ENCODE data around the gene ASPDH. TPM values are rescaled to one million over a fixed set of nuclear protein-coding genes. Genes with fewer than 3 reads are reported as not detected.

ASPDH gene
- total RNA-seq, 1 donor from 2014 or later = not detected

DNA sequence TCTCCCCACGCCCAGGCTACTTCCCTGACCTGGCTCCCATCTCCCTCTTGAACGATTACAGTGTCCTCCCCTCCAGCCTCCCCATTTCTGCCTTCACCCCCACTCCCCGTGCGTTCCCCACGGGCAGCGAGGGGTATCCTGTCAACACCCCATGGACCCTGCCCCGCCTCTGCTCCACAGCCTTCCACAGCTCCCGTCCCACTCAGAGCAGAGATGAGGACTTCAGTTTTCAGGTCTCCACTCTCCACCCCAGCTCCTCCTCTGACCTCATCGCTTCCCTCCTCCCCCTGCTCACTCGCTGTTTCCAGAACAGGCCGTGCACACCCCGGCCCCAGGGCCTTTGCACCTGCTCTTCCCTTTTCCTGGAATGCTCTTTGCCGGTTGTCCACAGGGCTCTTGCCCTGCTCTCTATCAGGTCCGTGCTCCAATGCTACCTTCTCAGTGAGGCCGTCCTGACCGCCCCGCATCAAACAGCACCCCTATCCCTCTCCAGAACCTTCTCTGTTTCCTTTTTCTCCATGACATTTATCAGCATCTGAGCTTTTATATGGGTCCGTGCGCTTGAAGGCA, 39.5 kb upstream of the ASPDH start:
- Histone ChIP-seq H3K27me3 (ENCODE audit: control insufficient read depth, insufficient read depth, low read length) (peaks cover 46% of the 10 kb centered on the region), H3K4me3 (ENCODE audit: low read depth, low read length) (no peak overlapping the region), H3K36me3 (ENCODE audit: control insufficient read depth, insufficient read depth, low read length) (no peaks in the 10 kb centered on the region)
- TF ChIP-seq, protein P1, sequence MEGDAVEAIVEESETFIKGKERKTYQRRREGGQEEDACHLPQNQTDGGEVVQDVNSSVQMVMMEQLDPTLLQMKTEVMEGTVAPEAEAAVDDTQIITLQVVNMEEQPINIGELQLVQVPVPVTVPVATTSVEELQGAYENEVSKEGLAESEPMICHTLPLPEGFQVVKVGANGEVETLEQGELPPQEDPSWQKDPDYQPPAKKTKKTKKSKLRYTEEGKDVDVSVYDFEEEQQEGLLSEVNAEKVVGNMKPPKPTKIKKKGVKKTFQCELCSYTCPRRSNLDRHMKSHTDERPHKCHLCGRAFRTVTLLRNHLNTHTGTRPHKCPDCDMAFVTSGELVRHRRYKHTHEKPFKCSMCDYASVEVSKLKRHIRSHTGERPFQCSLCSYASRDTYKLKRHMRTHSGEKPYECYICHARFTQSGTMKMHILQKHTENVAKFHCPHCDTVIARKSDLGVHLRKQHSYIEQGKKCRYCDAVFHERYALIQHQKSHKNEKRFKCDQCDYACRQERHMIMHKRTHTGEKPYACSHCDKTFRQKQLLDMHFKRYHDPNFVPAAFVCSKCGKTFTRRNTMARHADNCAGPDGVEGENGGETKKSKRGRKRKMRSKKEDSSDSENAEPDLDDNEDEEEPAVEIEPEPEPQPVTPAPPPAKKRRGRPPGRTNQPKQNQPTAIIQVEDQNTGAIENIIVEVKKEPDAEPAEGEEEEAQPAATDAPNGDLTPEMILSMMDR (IDR thresholded peaks at IDR 0.05; ENCODE audit: insufficient read depth, low read length, poor library complexity, severe bottlenecking) = no peak
- DNase-seq (ENCODE audit: low read depth) = no peak

DNA sequence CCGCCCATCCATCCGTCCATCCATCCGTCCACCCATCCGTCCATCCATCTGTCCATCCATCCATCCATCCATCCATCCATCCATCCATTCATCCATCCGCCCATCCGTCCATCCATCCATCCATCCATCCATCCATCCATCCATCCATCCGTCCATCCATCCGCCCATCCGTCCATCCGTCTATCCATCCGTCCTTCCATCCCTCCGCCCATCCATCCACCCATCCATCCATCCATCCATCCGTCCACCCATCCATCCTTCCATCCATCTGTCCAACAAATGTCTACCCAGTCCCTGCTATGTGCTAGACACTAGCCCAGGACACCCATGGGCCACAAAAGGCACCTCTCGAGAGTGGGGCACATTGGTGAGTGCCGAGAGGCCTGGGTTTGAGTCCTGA, 38.8 kb upstream of the ASPDH start:
- TF ChIP-seq, protein P1 (IDR thresholded peaks at IDR 0.05; ENCODE audit: insufficient read depth, low read length, poor library complexity, severe bottlenecking) = no peak

DNA sequence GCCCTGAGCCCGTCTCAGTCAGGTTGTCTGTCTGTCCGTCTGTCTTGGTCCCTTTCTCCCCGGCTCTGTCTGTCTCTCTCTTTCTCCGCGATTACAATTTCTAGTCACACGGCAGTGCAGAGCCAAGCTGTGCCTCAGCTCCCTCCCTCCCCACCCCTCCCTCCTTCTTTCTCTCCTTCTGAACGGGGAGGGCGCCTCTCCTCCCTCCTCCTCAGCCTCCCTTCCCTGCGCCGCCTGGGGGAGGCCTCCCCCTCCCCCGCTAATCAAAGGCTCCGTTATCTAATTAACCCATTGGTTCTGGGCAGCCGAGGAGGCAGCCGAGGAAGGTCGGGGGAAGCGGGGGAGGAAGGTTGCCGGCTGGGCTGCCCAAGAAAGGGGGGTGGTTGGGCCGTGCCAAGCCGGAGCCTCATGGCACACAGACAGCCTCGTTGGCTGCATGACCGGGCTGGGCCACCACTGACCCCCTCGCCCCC, 38.0 kb upstream of the ASPDH start:
- TF ChIP-seq, protein P1 (IDR thresholded peaks at IDR 0.05; ENCODE audit: insufficient read depth, low read length, poor library complexity, severe bottlenecking) = no peak
- DNase-seq (ENCODE audit: low read depth) = no peak
- Histone ChIP-seq H3K4me3 (ENCODE audit: low read depth, low read length) (no peak overlapping the region), H3K36me3 (ENCODE audit: control insufficient read depth, insufficient read depth, low read length) (no peaks in the 10 kb centered on the region), H3K27me3 (ENCODE audit: control insufficient read depth, insufficient read depth, low read length) (peaks cover 39% of the 10 kb centered on the region)

More for the DNA sequence above, 38.8 kb upstream of the ASPDH start:
- no peaks in the 10 kb centered on the region for H3K36me3 ChIP-seq (ENCODE audit: control insufficient read depth, insufficient read depth, low read length)
- no peak for DNase-seq (ENCODE audit: low read depth)
- H3K27me3 ChIP-seq (ENCODE audit: control insufficient read depth, insufficient read depth, low read length) = peaks cover 44% of the 10 kb centered on the region
- H3K4me3 ChIP-seq (ENCODE audit: low read depth, low read length) = no peak overlapping the region

DNA sequence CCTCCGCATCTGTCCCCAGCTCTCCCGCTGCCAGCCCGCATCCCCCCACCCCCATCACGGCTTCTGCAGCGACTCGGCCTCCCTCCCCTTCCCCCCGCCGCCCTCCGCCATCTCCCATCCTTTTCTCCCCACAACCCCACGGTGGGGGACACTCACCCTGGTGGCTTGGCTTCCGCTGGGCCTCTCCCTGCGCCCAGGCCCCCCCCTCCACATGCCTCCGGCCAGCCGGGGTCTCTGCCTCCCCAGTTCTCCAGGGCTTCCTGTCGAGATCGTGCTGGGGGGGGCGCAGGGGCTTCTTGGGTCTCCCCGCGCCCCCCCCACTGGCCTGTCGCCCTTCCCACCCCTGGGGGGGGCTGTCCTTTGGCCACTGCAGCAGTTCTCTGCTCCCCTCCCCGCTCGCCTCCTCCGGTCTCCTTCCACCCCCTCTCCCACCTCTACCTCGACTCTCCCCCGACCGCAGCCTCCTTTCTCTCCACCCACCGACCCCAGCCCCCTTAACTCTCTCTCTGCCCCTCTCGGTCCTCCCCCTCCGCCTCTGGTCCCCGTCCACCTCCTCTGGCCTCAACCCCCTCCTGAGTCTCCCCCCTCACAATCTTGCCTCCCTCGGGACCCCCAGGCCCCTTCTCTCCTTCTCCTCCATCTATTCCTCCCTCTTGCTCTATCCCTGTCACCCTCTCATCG, 37.5 kb upstream of the ASPDH start:
- peaks cover 33% of the 10 kb centered on the region for H3K27me3 ChIP-seq (ENCODE audit: control insufficient read depth, insufficient read depth, low read length)
- TF ChIP-seq, protein P1 (IDR thresholded peaks at IDR 0.05; ENCODE audit: insufficient read depth, low read length, poor library complexity, severe bottlenecking) = no peak

DNA sequence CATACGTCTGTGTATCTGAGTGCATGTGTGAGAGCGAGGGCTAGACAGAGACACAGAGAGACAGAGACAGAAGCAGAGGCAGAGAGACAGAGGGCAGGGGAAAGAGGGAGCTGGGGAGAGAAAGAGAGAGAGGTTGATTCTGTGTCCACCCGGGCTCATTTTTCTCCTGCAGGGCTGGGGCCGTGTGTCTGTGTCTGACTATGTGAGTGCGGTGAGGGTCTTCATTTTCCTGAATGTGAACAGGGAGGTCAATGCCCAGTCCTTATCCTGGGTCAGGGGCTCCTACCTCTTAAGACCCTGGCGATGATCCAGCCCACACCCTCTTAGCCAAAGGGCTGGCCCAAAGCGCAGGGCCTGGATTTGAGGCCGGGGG, 36.9 kb upstream of the ASPDH start:
- no peak overlapping the region for H3K4me3 ChIP-seq (ENCODE audit: low read depth, low read length)
- H3K36me3 ChIP-seq (ENCODE audit: control insufficient read depth, insufficient read depth, low read length) = no peaks in the 10 kb centered on the region
- H3K27me3 ChIP-seq (ENCODE audit: control insufficient read depth, insufficient read depth, low read length) = peaks cover 32% of the 10 kb centered on the region
- no peak for DNase-seq (ENCODE audit: low read depth)
- TF ChIP-seq, protein P1 (IDR thresholded peaks at IDR 0.05; ENCODE audit: insufficient read depth, low read length, poor library complexity, severe bottlenecking) = no peak

More for the DNA sequence above, 37.5 kb upstream of the ASPDH start:
- no peak overlapping the region for H3K4me3 ChIP-seq (ENCODE audit: low read depth, low read length)
- H3K36me3 ChIP-seq (ENCODE audit: control insufficient read depth, insufficient read depth, low read length) = no peaks in the 10 kb centered on the region
- DNase-seq (ENCODE audit: low read depth) = no peak

All from kidney epithelial cell (primary cell).